GM23338 (cell line): ENCODE results near the gene RCAN3. TPM values are rescaled to one million over a fixed set of nuclear protein-coding genes. Genes with fewer than 3 reads are reported as not detected.

Experiments used
- ATAC-seq: fragments of 200-7000 bp; cut with Tn5 transposase; 3 replicates; pipeline ENCODE4 v1.9.1; 2020
- DNase-seq: peaks from one replicate; pipeline ENCODE4 v3.0.0-alpha.2; 2015; ENCODE audit warnings: low spot score
- H2AFZ ChIP-seq: fragments of 200-600 bp; sonication (generic); 2 replicates; pipeline ENCODE4 v1.8.0; 2016; ENCODE audit warnings: antibody characterized with exemption, mild to moderate bottlenecking, moderate library complexity
- H3F3A ChIP-seq: fragments of 200-600 bp; sonication (generic); replicated peaks from 2 replicates; pipeline ENCODE4 v1.8.0; 2017; ENCODE audit warnings: antibody characterized with exemption, mixed run types, low read depth
- H3K27ac ChIP-seq: fragments of 200-600 bp; sonication (generic); 2 replicates; pipeline ENCODE4 v1.6.1; 2016; ENCODE audit warnings: low read depth
- H3K27me3 ChIP-seq: fragments of 200-600 bp; sonication (generic); 2 replicates; pipeline ENCODE4 v1.8.0; 2016; ENCODE audit warnings: mild to moderate bottlenecking, mixed run types, moderate library complexity; ENCODE audit not compliant: insufficient read depth
- H3K36me3 ChIP-seq: fragments of 200-600 bp; sonication (generic); 2 replicates; pipeline ENCODE4 v1.8.0; 2016; ENCODE audit warnings: mild to moderate bottlenecking; ENCODE audit not compliant: insufficient read depth
- H3K4me1 ChIP-seq: fragments of 200-600 bp; sonication (generic); 2 replicates; pipeline ENCODE4 v1.8.0; 2016; ENCODE audit warnings: mild to moderate bottlenecking, moderate library complexity; ENCODE audit not compliant: insufficient read depth
- H3K4me2 ChIP-seq: fragments of 200-600 bp; sonication (generic); 2 replicates; pipeline ENCODE4 v1.7.1; 2017; ENCODE audit warnings: mixed run types
- H3K4me3 ChIP-seq: fragments of 200-600 bp; sonication (generic); 2 replicates; pipeline ENCODE4 v1.6.1; 2016; ENCODE audit warnings: mixed run types
- H3K79me2 ChIP-seq: fragments of 200-600 bp; sonication (generic); replicated peaks from 2 replicates; pipeline ENCODE4 v1.8.0; 2017; ENCODE audit warnings: mild to moderate bottlenecking; ENCODE audit not compliant: insufficient read depth
- H3K9me2 ChIP-seq: fragments of 200-600 bp; sonication (generic); 2 replicates; pipeline ENCODE4 v1.8.0; 2017; ENCODE audit not compliant: insufficient read depth
- H4K20me1 ChIP-seq: fragments of 200-600 bp; sonication (generic); replicated peaks from 2 replicates; pipeline ENCODE4 v1.8.0; 2017; ENCODE audit warnings: mild to moderate bottlenecking; ENCODE audit not compliant: insufficient read depth
- H3K27ac Mint-ChIP-seq: 2 replicates; pipeline ENCODE4 v1.8.0; 2020; ENCODE audit warnings: inconsistent platforms, mild to moderate bottlenecking, moderate library complexity, mixed read lengths
- H3K27me3 Mint-ChIP-seq: 3 replicates; pipeline ENCODE4 v1.8.0; 2022; ENCODE audit warnings: low read depth, mild to moderate bottlenecking, moderate library complexity, mixed read lengths, inconsistent platforms; ENCODE audit not compliant: insufficient read depth, poor library complexity
- H3K36me3 Mint-ChIP-seq: 3 replicates; pipeline ENCODE4 v1.8.0; 2021; ENCODE audit warnings: low read depth, mild to moderate bottlenecking, inconsistent platforms, moderate library complexity, mixed read lengths
- H3K4me1 Mint-ChIP-seq: 3 replicates; pipeline ENCODE4 v1.8.0; 2020; ENCODE audit warnings: mild to moderate bottlenecking, inconsistent platforms, mixed read lengths
- H3K4me3 Mint-ChIP-seq: 3 replicates; pipeline ENCODE4 v1.8.0; 2021; ENCODE audit warnings: moderate library complexity, mild to moderate bottlenecking, inconsistent platforms, mixed read lengths
- H3K9me3 Mint-ChIP-seq: 3 replicates; pipeline ENCODE4 v1.8.0; 2020; ENCODE audit warnings: moderate library complexity, mild to moderate bottlenecking, inconsistent platforms, mixed read lengths
- CREB1 ChIP-seq: fragments of 250-450 bp; sonication (Bioruptor Pico); IDR thresholded peaks from 2 replicates; pipeline ENCODE4 v1.5.0; 2020; ENCODE audit warnings: low read depth, mild to moderate bottlenecking, moderate library complexity
- CTCF ChIP-seq, 2 experiments: fragments of 200-600 bp in 1 of 2; sonication (generic) in 1 of 2; conservative IDR thresholded peaks; 2 replicates each; pipeline versions ENCODE4 v1.5.1 to v1.6.1; 2016 to 2017; ENCODE audit warnings: antibody characterized with exemption in 2 of 2, low read depth in 2 of 2, mild to moderate bottlenecking in 2 of 2, moderate library complexity in 1 of 2
- ETS1 ChIP-seq: IDR thresholded peaks from 2 replicates; pipeline ENCODE4 v1.6.1; 2016; ENCODE audit warnings: antibody characterized with exemption
- EZH2 ChIP-seq: fragments of 200-600 bp; sonication (generic); IDR thresholded peaks from one replicate; pipeline ENCODE4 v1.8.0; 2017; ENCODE audit warnings: antibody characterized with exemption, mild to moderate bottlenecking, low read depth; ENCODE audit not compliant: unreplicated experiment
- EZH2phosphoT487 ChIP-seq: fragments of 200-600 bp; sonication (generic); IDR thresholded peaks from one replicate; pipeline ENCODE4 v1.8.1; 2018; ENCODE audit warnings: antibody characterized with exemption; ENCODE audit not compliant: unreplicated experiment
- JUNB ChIP-seq: IDR thresholded peaks from one replicate; pipeline ENCODE4 v1.6.1; 2016; ENCODE audit warnings: antibody characterized with exemption; ENCODE audit not compliant: unreplicated experiment
- NANOG ChIP-seq: IDR thresholded peaks from 2 replicates; pipeline ENCODE4 v1.6.1; 2016; ENCODE audit warnings: antibody characterized with exemption, borderline replicate concordance
- POLR2AphosphoS5 ChIP-seq: IDR thresholded peaks from 2 replicates; pipeline ENCODE4 v1.6.1; 2016; ENCODE audit warnings: antibody characterized with exemption, low read depth
- REST ChIP-seq: IDR thresholded peaks from one replicate; pipeline ENCODE4 v1.6.1; 2018; ENCODE audit warnings: antibody characterized with exemption; ENCODE audit not compliant: unreplicated experiment
- STAT1 ChIP-seq: IDR thresholded peaks from one replicate; pipeline ENCODE4 v1.6.1; 2016; ENCODE audit warnings: antibody characterized with exemption; ENCODE audit not compliant: unreplicated experiment
- ZNF114 ChIP-seq: fragments of 250-450 bp; sonication (Bioruptor Pico); IDR thresholded peaks from 2 replicates; pipeline ENCODE4 v1.5.0; 2020; ENCODE audit warnings: mild to moderate bottlenecking, moderate library complexity
- ZNF331 ChIP-seq: fragments of 250-450 bp; sonication (Bioruptor Pico); IDR thresholded peaks from 2 replicates; pipeline ENCODE4 v1.5.0; 2020; ENCODE audit warnings: low read depth, mild to moderate bottlenecking, moderate library complexity
- ZNF462 ChIP-seq: fragments of 250-450 bp; sonication (Bioruptor Pico); IDR thresholded peaks from 2 replicates; pipeline ENCODE4 v1.5.0; 2020; ENCODE audit warnings: mild to moderate bottlenecking, moderate library complexity
- polyA plus RNA-seq: library from polyadenylated mRNA; unstranded; fragments of >200 nt; fragmentation: Nextera tagmentation; extraction: Ambion mirVana; gene quantifications from 2 replicates; pipeline ENCODE4 v1.2.1, GENCODE V29; 2016
- total RNA-seq: library from RNA; depleted of rRNA; stranded (reverse); fragments of >200 nt; shearing (Covaris generic); gene quantifications from 2 replicates; pipeline ENCODE4 v1.2.3, GENCODE V29; 2014

Gene RCAN3
- total and polyA plus RNA-seq, 2 experiments from 2014 or later = 8.9 to 11.2 TPM

- Histone ChIP-seq H3K36me3 (no peaks in the 10 kb centered on the region), H3K4me1 (no peaks in the 10 kb centered on the region), H3K4me2 (no peak overlapping the region), H2AFZ (no peak overlapping the region), H3K9me2 (no peaks in the 10 kb centered on the region), H3K79me2 (no peaks in the 10 kb centered on the region), H3K27me3 (no peaks in the 10 kb centered on the region), H4K20me1 (no peaks in the 10 kb centered on the region), H3K27ac (no peak overlapping the region), H3F3A (no peaks in the 10 kb centered on the region), H3K4me3 (no peak overlapping the region)
- no peak for DNase-seq
- no peak for ATAC-seq
- Mint-ChIP-seq H3K27ac (no peak overlapping the region), H3K9me3 (no peaks in the 10 kb centered on the region; the same call in 2 of the 3 replicates), H3K4me1 (no peaks in the 10 kb centered on the region), H3K27me3 (no peaks in the 10 kb centered on the region), H3K4me3 (no peak overlapping the region), H3K36me3 (no peaks in the 10 kb centered on the region)
- TF ChIP-seq EZH2phosphoT487 (no peak), ZNF331 (no peak), STAT1 (no peak), JUNB (no peak), CREB1 (CRISPR knock-in tag) (no peak), ETS1 (no peak), ZNF114 (CRISPR knock-in tag) (no peak), CTCF (conservative IDR thresholded peaks at IDR 0.05; ENCODE audit: low read depth in 2 of 2) (no peak), NANOG (no peak), ZNF462 (CRISPR knock-in tag) (no peak), REST (no peak), EZH2 (no peak), POLR2AphosphoS5 (no peak)
These were observed 83.5 kb downstream of the RCAN3 start for GRCh38 chr1:24586119-24586518.
